ENCODE data around the gene NLGN1. TPM values are rescaled to one million over a fixed set of nuclear protein-coding genes. Genes with fewer than 3 reads are reported as not detected.

The NLGN1 gene
- 11.7 and 25.5 TPM in 2 replicates for total RNA-seq

DNA sequence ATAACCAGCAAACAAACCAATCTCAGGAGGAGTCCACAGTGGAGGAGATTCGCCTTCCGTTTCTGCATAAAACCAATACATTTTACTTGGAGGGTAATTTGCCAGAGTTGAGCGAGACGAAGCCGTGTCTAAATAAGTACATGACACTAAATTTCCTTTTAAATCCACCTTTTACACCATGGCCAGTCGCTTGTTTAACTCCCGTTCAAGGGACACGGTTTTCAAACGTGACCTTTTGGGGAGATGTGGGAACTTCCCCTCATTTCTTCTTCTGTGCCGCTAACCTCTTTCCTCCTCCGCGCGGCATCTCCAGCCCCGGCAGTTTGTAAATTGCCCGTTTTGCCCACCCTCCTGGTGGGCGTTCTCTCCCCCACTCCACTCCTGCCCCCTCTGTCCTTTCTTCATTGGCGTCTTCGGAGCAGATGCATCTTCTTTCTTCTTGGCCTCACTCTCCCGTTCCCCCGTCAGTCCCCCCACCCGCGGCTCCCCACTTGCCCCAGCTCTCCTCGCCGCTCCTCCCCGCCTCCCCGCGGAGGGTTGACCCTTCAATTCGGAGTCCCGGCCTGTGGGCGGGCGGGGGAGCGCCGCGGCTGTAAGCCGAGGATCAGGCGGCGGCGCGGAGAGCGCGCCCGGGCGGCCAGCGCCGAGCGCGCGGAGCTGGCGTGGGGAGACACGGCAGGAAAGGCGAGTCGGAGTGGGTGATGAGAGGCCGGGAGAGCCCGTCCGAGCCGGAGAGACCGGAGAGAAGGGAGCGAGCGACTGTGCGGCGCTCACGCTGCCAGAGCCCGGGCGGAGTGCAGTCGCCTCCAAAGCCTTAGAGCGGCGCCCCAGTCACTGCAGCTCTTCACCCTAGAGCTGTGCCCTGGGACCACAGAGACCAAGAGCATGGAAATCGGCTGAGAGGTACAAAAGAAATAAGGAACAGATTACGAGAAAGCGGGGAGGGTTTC lies at the start of gene NLGN1:
TSS of gene NLGN1 (plus strand) at position 584 of the 950 bp plus-strand sequence.

Data from epithelial cell of umbilical artery (primary cell).